Measurements from ENCODE around the gene RCL1.

The RCL1 gene

DNA sequence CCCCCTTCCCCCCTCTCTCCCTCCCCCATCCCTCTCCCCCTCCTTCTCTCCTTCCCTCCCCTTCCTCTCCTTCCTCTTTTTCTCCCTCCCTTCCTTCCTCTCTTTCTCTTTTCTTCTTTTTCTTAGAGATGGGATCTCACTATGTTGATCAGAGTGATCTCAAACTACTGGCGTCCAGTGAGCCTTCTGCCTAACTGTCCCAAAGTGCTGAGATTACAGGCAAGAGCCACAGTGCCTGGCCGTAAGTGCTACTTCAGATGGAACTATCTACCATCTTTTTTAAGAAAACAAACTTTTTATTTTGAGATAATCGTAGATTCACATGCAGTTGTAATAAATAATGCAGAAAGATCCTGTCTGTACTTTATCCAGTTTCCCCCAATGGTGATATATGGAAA, 6.3 kb downstream of the RCL1 start:
- H2AFZ ChIP-seq (ENCODE audit: low read depth, low read length), result no peak overlapping the region
- H3K9me3 ChIP-seq (ENCODE audit: insufficient read depth, low read length), result no peaks in the 10 kb centered on the region
- no peak overlapping the region for H3K4me3 ChIP-seq (ENCODE audit: low read length)
- peaks cover 4% of the 10 kb centered on the region for H3K4me1 ChIP-seq (ENCODE audit: low read length)
- peaks cover 100% of the 10 kb centered on the region for H3K79me2 ChIP-seq (ENCODE audit: low read length)
- H3K27me3 ChIP-seq (ENCODE audit: low read depth, low read length), result no peaks in the 10 kb centered on the region
- H3K4me2 ChIP-seq (ENCODE audit: low read length), result no peak overlapping the region
- no peaks in the 10 kb centered on the region for H3K36me3 ChIP-seq (replicated peaks; ENCODE audit: low read depth, low read length)
- H3K9ac ChIP-seq (ENCODE audit: low read length), result no peak overlapping the region
- H4K20me1 ChIP-seq (ENCODE audit: insufficient read depth, low read length), result peaks cover 37% of the 10 kb centered on the region
- TF ChIP-seq, protein P1, sequence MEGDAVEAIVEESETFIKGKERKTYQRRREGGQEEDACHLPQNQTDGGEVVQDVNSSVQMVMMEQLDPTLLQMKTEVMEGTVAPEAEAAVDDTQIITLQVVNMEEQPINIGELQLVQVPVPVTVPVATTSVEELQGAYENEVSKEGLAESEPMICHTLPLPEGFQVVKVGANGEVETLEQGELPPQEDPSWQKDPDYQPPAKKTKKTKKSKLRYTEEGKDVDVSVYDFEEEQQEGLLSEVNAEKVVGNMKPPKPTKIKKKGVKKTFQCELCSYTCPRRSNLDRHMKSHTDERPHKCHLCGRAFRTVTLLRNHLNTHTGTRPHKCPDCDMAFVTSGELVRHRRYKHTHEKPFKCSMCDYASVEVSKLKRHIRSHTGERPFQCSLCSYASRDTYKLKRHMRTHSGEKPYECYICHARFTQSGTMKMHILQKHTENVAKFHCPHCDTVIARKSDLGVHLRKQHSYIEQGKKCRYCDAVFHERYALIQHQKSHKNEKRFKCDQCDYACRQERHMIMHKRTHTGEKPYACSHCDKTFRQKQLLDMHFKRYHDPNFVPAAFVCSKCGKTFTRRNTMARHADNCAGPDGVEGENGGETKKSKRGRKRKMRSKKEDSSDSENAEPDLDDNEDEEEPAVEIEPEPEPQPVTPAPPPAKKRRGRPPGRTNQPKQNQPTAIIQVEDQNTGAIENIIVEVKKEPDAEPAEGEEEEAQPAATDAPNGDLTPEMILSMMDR (IDR thresholded peaks at IDR 0.05; ENCODE audit: low read depth, low read length), result no peak
- no peak for TF ChIP-seq EZH2phosphoT487 (IDR thresholded peaks at IDR 0.05; ENCODE audit: low read depth)
- H3K27ac ChIP-seq (ENCODE audit: low read length), result no peak overlapping the region

DNA sequence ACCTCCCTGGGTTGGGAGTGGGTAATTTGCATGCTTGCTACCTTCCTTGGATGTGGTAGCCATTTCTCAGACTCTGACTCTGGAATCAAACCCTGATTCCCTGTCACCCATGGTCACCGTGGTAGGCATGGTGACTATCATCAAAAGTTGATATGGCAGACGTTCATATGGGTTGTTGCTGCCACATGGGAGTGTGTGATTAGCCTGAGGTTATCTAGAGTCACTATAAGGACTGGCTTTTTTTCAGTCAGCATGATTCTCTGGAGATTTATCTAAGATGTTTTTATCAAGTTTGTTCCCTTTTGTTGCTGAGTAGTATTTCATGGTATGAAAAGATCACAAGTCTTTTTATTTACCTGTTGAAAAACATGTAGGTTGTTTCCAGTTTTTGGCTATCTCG, 7.0 kb downstream of the RCL1 start:
- Histone ChIP-seq H3K9me3 (ENCODE audit: insufficient read depth, low read length) (no peaks in the 10 kb centered on the region), H3K9ac (ENCODE audit: low read length) (no peak overlapping the region), H3K36me3 (replicated peaks; ENCODE audit: low read depth, low read length) (peaks cover 3% of the 10 kb centered on the region), H3K4me1 (ENCODE audit: low read length) (no peaks in the 10 kb centered on the region; the same call in 1 of the 2 replicates), H3K4me3 (ENCODE audit: low read length) (no peak overlapping the region), H4K20me1 (ENCODE audit: insufficient read depth, low read length) (peaks cover 33% of the 10 kb centered on the region), H3K79me2 (ENCODE audit: low read length) (peaks cover 100% of the 10 kb centered on the region), H3K27me3 (ENCODE audit: low read depth, low read length) (no peaks in the 10 kb centered on the region), H2AFZ (ENCODE audit: low read depth, low read length) (no peak overlapping the region), H3K4me2 (ENCODE audit: low read length) (no peak overlapping the region), H3K27ac (ENCODE audit: low read length) (no peak overlapping the region)
- no peak for TF ChIP-seq EZH2phosphoT487 (IDR thresholded peaks at IDR 0.05; ENCODE audit: low read depth)
- TF ChIP-seq, protein P1 (IDR thresholded peaks at IDR 0.05; ENCODE audit: low read depth, low read length), result no peak

DNA sequence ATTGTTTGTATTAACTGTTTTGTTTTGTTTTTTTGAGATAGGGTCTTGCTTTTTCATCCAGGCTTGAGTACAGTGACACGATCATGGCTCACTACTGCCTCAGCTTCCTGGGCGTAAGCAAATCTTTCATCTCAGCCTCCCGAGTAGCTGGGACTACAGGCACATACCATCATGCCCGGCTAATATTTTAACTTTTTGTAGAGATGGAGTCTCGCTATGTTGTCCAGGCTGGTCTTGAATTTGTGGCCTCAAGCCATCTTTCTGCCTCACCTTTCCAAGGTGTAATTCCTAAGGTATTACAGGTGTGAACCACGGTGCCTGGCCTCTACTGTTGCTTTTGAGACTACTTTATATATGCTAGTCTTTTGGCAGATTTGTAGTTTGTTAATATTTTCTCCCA, 8.4 kb downstream of the RCL1 start:
- TF ChIP-seq, protein P1 (IDR thresholded peaks at IDR 0.05; ENCODE audit: low read depth, low read length), result no peak
- no peak for TF ChIP-seq EZH2phosphoT487 (IDR thresholded peaks at IDR 0.05; ENCODE audit: low read depth)
- Histone ChIP-seq H3K4me3 (ENCODE audit: low read length) (no peak overlapping the region), H3K27ac (ENCODE audit: low read length) (no peak overlapping the region), H2AFZ (ENCODE audit: low read depth, low read length) (no peak overlapping the region), H3K4me1 (ENCODE audit: low read length) (no peaks in the 10 kb centered on the region; the same call in 1 of the 2 replicates), H3K4me2 (ENCODE audit: low read length) (no peak overlapping the region), H3K36me3 (replicated peaks; ENCODE audit: low read depth, low read length) (peaks cover 7% of the 10 kb centered on the region), H3K27me3 (ENCODE audit: low read depth, low read length) (no peaks in the 10 kb centered on the region), H4K20me1 (ENCODE audit: insufficient read depth, low read length) (peaks cover 28% of the 10 kb centered on the region), H3K9ac (ENCODE audit: low read length) (no peak overlapping the region), H3K79me2 (ENCODE audit: low read length) (peaks cover 100% of the 10 kb centered on the region), H3K9me3 (ENCODE audit: insufficient read depth, low read length) (no peaks in the 10 kb centered on the region)

DNA sequence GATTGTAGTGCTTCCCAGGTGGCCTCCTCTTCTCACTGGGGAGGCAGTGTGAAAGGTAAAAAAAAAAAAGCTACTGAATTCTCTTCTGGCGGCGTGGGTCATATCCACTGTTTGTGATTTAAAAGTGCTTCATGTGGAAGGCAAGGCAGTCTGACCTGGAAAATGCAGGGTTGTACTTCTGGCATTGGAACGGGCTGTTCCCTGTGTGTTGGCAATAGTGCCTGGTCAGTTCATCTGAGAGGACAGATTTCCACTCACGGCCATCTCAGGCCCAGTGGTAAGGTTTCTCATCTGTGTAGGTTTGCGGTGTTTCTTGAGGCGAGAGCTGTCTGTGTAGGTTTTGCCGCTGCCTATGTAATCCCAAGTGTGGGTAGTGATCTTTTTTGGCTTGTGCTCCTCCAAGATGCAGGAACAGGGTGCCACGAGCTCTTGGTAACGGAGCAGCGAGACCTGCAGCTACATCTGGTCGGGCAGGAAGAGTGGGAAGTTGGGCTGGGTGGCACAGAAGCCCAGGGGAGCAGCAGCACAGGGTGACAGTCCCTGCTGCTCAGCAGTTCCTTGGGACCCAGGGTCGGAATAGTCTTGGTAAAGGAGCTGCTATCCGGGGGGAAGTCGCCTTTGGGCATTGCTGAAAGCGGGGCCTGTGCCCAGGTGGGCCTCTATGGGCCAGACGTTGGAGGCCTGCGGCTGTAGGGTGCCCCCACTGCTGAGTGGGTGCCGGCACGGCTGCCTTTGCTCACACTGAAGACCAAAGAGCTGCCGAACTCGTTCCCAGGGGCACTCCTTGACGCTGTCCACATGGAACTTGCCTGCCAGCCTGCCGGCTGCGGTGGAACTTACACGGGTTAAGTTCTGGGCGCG, 11.2 kb downstream of the RCL1 start:
- no peak overlapping the region for H3K9ac ChIP-seq (ENCODE audit: low read length)
- TF ChIP-seq EZH2phosphoT487 (IDR thresholded peaks at IDR 0.05; ENCODE audit: low read depth), result no peak
- TF ChIP-seq, protein P1 (IDR thresholded peaks at IDR 0.05; ENCODE audit: low read depth, low read length), result no peak
- H3K27ac ChIP-seq (ENCODE audit: low read length), result no peak overlapping the region
- no peak overlapping the region for H2AFZ ChIP-seq (ENCODE audit: low read depth, low read length)
- peaks cover 4% of the 10 kb centered on the region; the same call in 1 of the 2 replicates for H4K20me1 ChIP-seq (ENCODE audit: insufficient read depth, low read length)
- no peaks in the 10 kb centered on the region for H3K27me3 ChIP-seq (ENCODE audit: low read depth, low read length)
- peaks cover 14% of the 10 kb centered on the region for H3K36me3 ChIP-seq (replicated peaks; ENCODE audit: low read depth, low read length)
- H3K9me3 ChIP-seq (ENCODE audit: insufficient read depth, low read length), result no peaks in the 10 kb centered on the region
- no peaks in the 10 kb centered on the region; the same call in 1 of the 2 replicates for H3K4me1 ChIP-seq (ENCODE audit: low read length)
- no peak overlapping the region for H3K4me3 ChIP-seq (ENCODE audit: low read length)
- peaks cover 100% of the 10 kb centered on the region for H3K79me2 ChIP-seq (ENCODE audit: low read length)
- no peak overlapping the region for H3K4me2 ChIP-seq (ENCODE audit: low read length)
